Upper lobe of left lung (tissue), 4 donors: ENCODE measurements around the gene KRABD2.

ENCODE experiments used
- CTCF ChIP-seq, 6 experiments: fragments of 450-650 bp in 4 of 6; fragments of 200-600 bp in 2 of 6; sonication (generic) in 2 of 6; IDR thresholded peaks; one replicate each; pipeline ENCODE4 v1.5.1; 2016 to 2019; ENCODE audit warnings: antibody characterized with exemption in 6 of 6
- POLR2AphosphoS5 ChIP-seq, 2 donors: sonication (generic); formaldehyde crosslinking; IDR thresholded peaks; one replicate each; pipeline ENCODE4 v1.5.1; 2017; ENCODE audit warnings: antibody characterized with exemption in 2 of 2

DNA sequence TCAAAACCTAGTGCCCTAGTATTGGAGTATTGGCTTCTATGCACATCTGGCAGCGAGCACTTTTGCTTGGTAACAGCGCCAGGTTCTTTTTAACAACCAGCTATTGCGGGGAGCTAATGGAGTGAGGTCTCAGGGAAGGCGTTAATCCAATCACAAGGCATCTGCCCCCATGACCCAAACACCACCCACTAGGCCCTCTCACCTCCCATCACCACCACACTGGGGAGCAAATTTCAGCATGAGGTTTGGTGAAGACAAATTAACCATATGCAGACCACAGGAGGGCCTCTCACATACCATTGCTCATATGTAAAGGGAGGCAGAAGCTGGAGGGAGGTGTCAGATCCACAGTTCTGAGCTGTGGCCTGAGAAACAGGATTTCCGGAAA lies 37.8 kb downstream of the KRABD2 start:
- TF ChIP-seq POLR2AphosphoS5 (IDR thresholded peaks at IDR 0.05) (no peak), CTCF (IDR thresholded peaks at IDR 0.05) (no peak)
